SK-MEL-5 (cell line): ENCODE data around the gene DSN1. TPM values are rescaled to one million over a fixed set of nuclear protein-coding genes. Genes with fewer than 3 reads are reported as not detected.
A peak's percentile ranks its signal among the peaks of the same experiment; 100 is the strongest.

Source experiments
- DNase-seq: peaks from one replicate; pipeline ENCODE4 v3.0.0-alpha.2; 2016; ENCODE audit warnings: low read depth, low spot score
- in situ Hi-C: cut with HindIII; loops from 2 replicates; pipeline ENCODE4 v1.10.0; 2016; ENCODE audit warnings: low sequenced_read_pairs, high pct_unique_total_duplicates, low pct_unique_long_range_greater_than_20kb
- polyA plus RNA-seq, 2 experiments: library from polyadenylated mRNA; depleted of rRNA; stranded (reverse); fragments of >200 nt; gene quantifications; 2 replicates each; pipeline ENCODE4 v1.2.3, GENCODE V29; 2015
- total RNA-seq: library from RNA; depleted of rRNA; stranded (reverse); fragments of >200 nt; shearing (Covaris generic); gene quantifications from 2 replicates; pipeline ENCODE4 v1.2.3, GENCODE V29; 2014; rRNA removed

DSN1 gene
- 27.4 and 28.4 TPM in 2 replicates for total RNA-seq
- 19.7 and 24.2 TPM in 2 replicates for polyA plus RNA-seq (2015; cell fraction: cytosol; rRNA removed)
- 32.4 and 41.6 TPM in 2 replicates for polyA plus RNA-seq (2015; cell fraction: nucleus; rRNA removed)

GRCh38 chr20:36773597-36774390 is at the start of gene DSN1:
Gene DSN1, minus strand, starts transcription at chr20:36773763. Its CDS starts 2,305 bp downstream, at chr20:36771458.
- peak; percentile 97 for DNase-seq
- in situ Hi-C loops: no loop called here

- no peak for DNase-seq
- in situ Hi-C loops: no loop called here
These were observed 49.6 kb upstream of the DSN1 start for GRCh38 chr20:36823121-36823520.

- in situ Hi-C loops: no loop called here
- DNase-seq: no peak
These were observed 48.4 kb upstream of the DSN1 start for GRCh38 chr20:36821964-36822437.

- in situ Hi-C loops: no loop called here
- DNase-seq: no peak
These were observed 47.4 kb upstream of the DSN1 start for GRCh38 chr20:36820928-36821327.

GRCh38 chr20:36820073-36820472 is 46.5 kb upstream of the DSN1 start:
- no peak for DNase-seq
- in situ Hi-C loops: no loop called here

- in situ Hi-C loops: no loop called here
- DNase-seq: no peak
These were observed 46.1 kb upstream of the DSN1 start for GRCh38 chr20:36819659-36820058.

GRCh38 chr20:36818861-36819260 is 45.3 kb upstream of the DSN1 start:
- in situ Hi-C loops: no loop called here
- DNase-seq: no peak

- in situ Hi-C loops: no loop called here
- DNase-seq: no peak
These were observed 44.6 kb upstream of the DSN1 start for GRCh38 chr20:36818185-36818584.

- DNase-seq: no peak
- in situ Hi-C loops: no loop called here
These were observed 43.9 kb upstream of the DSN1 start for GRCh38 chr20:36817496-36817895.

- no peak for DNase-seq
- in situ Hi-C loops: no loop called here
These were observed 42.0 kb upstream of the DSN1 start for GRCh38 chr20:36815454-36816091.

GRCh38 chr20:36812594-36813463 is 39.3 kb upstream of the DSN1 start:
- DNase-seq: no peak
- in situ Hi-C loops: no loop called here

- DNase-seq: peak; percentile 75
- in situ Hi-C loops: no loop called here
These were observed 35.0 kb upstream of the DSN1 start for GRCh38 chr20:36808317-36809257.

- in situ Hi-C loops: no loop called here
- DNase-seq: no peak
These were observed 32.5 kb upstream of the DSN1 start for GRCh38 chr20:36806049-36806448.

- no peak for DNase-seq
- in situ Hi-C loops: no loop called here
These were observed 31.8 kb upstream of the DSN1 start for GRCh38 chr20:36805396-36805795.

GRCh38 chr20:36804425-36804824 is 30.9 kb upstream of the DSN1 start:
- no peak for DNase-seq
- in situ Hi-C loops: no loop called here

- DNase-seq: peak; percentile 35
- in situ Hi-C loops: no loop called here
These were observed 29.0 kb upstream of the DSN1 start for GRCh38 chr20:36802326-36803222.
